HG03280 (cell line): ENCODE results near the gene FAM120A.

Experiments
- ATAC-seq: cut with Tn5 transposase; IDR thresholded peaks from one replicate; pipeline ENCODE4 v1.9.1; 2021; ENCODE audit warnings: mild to moderate bottlenecking, moderate library complexity; ENCODE audit not compliant: unreplicated experiment

FAM120A gene

DNA sequence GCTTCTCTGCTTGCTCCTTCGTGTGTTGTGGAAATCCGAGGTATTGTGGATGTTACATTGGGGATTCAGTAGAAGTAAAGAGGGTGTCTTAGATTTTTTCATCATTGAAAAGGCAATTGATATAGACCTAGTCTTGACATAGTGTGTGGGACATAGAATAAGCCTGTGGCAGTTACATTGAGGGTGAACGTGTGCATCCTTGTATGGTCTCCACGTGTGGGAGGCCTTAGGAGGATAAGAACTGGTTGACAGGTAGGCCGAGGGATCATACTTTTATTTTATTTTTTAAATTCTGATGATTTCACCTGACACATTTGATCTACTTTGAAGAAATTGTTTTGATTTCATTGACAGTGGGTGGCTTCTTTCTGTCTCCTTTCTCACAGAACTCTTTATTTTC lies 18.9 kb downstream of the FAM120A start:
- ATAC-seq, result no peak

DNA sequence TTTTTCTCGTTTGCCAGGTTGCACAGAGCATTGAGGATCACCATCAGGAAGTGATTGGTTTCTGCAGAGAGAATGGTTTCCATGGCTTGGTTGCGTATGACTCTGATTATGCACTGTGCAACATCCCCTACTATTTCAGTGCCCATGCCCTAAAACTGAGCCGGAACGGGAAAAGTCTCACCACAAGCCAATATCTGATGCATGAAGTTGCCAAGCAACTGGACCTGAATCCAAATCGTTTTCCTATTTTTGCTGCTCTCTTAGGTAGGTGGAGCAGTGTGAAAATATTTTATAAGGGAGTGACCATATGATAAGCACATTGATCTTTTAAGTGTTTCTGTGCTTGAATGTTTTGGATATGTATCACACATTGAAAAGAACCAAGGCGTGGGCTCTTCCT lies 19.6 kb downstream of the FAM120A start:
- ATAC-seq, result no peak

DNA sequence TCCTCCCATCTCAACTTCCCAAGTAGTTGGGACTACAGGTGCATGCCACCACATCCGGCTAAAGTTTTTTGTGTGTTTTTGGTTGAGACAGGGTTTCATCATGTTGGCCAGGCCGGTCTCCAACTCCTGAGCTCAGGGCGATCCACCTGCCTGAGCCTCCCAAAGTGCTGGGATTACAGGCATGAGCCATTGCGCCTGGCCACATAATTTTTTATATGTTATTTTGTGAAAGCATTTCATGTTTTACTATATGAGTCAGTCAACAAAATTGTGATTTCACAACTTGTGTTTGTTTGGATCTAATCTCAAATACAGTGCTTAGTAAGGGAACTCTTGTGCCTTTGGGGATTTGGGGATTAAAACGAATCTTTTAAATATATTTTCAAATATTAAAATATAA lies 21.9 kb downstream of the FAM120A start:
- no peak for ATAC-seq

DNA sequence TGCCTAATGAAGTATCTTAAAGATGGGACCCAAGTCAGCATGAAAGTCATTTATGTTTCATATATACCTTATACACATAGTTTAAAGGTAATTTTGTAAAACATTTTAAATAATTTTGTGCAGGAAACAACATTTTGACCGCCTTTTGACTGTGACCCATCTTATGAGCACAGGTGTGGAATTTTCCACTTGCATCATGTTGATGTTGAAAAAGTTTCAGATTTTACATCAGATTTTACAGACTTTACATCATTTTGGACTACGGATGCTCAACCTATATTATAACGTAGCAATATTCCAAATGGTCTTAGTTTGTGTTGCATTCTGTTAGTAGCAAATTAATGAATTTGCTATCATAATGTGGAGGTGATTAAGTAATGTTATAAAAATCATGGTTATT lies 23.6 kb downstream of the FAM120A start:
- ATAC-seq, result no peak

DNA sequence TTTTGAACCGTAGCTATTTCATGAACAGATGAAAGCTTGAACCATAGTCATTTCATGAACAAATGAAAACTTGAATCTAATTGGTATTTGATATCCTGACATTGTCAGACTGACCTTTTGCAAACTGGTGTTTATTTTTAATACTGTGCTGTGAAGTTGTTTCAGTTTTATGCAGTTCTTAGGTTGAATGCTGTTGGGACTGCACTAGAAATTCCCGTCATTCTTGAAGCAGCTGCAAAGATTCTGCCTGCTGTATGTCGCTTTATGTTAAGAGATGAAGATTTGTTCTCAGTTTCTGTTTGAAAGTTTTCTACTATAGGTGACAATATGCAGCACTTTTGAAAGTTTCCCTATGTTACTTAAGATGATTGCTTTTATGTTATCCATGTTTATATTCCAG lies 24.4 kb downstream of the FAM120A start:
- ATAC-seq, result no peak

DNA sequence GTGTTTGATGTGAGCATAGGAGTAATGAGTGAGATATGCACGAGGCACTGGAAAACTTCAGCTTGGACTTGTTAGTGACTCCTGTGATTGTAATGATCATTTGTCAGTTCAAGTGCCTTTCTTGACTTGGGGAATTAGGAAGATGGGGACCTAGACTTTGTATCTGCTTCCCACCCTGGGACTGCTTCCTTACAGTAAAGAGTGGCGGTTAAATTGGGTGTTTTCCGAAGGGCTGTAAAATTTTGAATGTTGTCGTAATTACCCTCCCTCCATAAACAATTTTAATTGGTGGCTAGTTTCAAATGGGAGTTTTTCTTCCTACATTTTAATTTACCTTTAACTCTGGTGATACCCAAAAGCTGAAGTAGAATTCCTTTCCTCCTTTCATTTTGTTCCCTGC lies 25.4 kb downstream of the FAM120A start:
- no peak for ATAC-seq

DNA sequence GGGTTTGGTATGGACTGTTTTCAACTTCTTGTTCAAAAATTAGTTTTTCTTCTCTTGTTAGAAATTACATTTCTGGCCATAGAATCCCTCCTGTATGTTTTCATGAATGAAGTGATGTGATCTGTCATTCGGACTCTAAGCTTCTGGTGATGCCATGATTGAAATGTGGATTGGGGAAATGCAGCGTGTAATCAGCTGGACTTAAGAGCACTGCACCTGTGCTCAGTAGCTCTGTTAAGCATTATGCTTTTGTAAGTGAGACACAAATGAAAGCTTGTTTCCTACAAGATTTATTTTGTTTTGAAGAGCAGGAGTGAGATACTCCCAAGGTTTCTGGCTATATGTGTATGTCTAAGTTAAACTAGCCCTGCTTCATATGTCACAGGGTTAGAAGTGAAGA lies 25.9 kb downstream of the FAM120A start:
- no peak for ATAC-seq

DNA sequence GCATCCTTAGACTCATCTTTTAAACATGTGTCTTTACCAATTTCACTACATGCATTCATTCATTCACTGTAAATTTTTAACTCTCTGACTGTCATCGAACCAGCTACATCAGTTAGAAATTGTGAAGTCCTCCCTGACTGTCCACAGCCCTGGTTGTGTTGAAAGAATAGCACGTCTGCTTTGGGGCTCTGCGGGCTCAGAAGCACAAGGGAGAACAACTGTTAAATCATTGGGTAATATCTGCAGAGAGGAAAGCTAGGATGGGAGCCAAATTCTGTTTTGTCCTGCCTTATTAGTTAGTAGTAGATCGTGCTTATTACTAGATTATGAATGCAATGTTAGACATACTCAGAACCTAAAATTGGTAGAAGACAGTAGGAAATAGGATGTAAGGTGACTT lies 28.2 kb downstream of the FAM120A start:
- ATAC-seq, result no peak

DNA sequence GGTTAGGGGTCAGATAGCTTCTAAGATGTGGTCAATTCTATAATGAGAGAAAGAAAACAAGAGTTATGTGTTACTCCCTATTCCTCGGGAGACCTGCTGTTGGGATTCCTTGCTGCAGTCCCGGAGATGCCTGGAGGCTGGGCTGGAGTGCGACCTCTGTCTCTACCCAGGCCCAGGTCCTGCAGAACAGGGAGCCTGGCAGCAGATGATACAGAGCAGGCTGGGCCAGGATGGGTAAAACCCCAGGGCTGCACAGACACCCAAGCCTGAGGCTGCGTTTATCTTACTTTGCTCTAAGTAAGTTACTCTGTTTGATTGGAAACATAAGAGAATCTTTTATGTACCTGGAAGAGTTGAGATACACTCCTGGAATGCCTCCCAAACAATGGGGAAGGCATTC lies 28.8 kb downstream of the FAM120A start:
- ATAC-seq, result no peak

DNA sequence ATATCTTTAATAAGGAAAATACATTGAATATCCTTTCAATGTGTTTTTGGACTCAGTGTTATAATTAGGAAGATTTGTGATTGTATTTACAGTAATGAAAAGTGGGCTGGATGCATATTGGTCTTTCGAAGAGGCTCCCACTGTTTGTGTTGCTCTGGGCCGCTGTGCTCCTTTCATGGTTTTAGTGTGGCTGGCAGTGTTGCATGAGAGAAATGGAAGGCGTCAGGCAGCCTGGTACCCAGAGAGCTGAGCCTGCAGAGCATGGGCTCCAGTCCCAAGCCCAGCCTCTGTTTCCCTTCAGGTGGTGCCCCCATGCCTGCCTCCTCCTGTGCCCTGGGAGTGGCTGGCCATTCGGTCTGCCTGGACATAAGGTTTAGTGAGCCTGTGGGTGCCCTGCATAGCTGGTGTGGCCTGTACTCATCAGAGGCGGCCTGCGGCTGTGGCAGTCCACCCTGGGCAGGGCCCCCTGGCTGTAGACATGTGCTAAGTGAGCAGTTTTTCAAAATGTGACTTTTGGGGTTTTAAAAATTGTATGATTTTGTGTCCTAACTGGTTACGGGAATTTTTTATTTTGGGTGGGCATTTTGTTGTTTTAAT lies 29.3 kb downstream of the FAM120A start:
- no peak for ATAC-seq

DNA sequence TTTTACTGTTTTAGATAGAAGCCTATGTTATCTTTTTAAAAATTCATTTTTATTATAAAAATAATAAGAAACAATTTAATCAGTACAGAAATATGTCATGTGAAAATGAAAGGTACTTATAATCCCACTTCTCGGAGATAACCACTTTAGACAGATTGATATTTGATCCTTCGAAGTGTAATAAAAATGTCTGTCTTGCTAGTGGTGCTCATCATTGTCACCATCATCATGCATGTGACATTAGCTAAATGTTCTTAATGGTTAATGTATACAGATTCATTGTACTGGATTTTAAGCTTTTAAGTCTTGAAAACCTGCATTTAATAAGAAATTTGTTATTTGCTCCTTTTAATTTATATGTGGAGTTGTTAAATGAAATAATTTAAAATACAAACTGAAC lies 32.0 kb downstream of the FAM120A start:
- ATAC-seq, result no peak

DNA sequence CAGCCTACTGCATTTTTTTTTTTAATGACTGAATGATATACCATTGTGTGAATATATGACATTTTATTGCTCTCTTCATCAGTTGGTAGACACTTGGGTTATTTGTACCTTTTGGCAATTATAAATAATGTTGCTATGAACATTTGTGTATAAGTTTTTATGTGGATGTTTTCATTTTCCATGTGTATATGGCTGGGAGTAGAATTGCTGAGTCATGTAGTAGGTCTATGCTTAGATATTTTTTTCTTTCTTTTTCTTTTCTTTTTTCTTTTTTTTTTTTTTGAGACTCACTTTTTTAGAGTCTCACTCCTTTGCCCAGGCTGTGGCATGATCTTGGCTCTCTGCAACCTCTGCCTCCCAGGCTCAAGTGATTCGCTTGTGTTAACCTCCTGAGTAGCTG lies 34.8 kb downstream of the FAM120A start:
- no peak for ATAC-seq

DNA sequence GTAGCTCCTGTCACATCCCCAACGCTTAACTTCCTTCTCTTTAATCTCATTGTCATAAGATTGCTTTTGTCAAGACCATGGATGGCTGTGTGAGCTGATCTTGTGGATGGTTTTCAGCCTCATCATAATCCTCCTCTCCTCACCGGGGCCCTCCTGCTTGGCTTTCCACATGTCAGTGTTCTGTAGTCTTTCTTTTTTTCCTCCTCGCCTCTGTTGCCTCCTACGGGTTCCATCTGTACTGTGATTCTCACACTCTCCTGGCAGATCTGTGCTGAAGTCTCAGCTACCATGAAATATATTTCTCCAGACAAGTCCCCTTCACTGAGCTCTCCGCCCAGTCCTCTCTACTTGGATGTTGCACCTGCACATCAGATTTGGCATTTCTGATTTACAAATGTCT lies 36.8 kb downstream of the FAM120A start:
- no peak for ATAC-seq

DNA sequence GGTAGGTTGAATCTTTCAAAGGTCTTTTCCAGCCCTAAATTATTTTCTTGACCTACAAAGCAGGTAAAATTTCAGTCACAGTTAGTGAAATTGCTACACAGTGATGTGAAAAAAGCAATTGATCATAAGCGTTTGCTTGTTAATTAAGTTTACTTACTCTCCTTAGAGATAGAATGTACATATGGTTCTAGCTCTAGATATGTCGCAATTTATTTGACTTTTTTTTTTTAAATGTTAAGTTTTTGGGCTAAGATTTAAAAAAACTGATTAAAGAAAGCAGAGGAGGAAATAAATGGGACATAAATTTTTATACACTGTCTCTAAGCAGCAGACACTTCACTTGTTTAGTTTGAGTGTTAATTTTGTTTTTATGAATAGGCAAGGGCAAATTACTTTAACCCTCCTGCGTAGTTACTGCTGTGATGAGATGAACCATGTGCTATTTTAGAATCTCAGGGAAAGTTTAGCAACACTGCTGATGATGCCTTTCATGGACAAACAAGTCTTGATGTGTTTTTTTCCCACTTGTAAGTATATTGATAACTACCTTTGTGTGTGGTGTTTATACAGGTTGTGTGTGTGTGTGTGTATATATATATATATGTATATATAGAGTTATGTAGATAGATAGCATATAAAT lies 40.2 kb downstream of the FAM120A start:
- no peak for ATAC-seq

DNA sequence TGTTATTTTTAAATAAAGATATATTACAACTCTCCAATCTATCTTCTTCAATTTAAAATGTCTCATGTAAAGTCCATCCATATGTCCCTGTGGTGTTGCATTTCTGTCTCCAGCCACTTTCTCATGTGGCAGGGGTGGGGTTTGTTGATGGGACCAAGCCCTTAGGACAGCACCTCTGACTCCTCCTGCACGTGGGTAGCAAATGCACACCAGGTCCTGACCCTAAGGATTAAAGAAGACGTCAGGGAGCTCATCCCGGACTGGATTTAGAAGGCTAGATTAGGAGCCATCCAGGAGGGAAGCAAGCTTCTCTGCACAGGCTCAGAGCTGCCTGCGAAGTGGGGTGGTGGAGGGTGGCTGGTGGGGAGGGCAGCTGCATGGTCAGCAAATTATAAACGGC lies 40.8 kb downstream of the FAM120A start:
- ATAC-seq, result no peak

DNA sequence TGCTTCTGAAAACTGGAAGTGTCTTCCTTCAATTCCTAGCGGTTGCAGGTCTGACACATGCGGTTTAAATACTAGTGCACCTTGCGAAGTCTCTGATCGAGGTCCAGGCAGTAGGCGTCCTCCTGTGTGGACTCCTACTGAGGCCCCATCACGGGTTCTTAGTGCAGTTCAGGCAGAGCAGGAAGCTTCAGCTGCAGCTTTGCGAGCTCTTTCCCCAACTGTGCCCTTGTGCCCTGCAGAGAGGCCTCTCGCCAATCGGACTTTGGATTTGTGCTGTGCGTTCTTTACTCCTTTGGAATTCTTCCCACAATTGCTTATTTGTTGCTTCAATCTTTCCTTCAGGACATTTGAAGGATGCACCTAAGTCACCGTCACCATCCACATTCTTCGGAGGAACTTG lies 42.5 kb downstream of the FAM120A start:
- no peak for ATAC-seq

DNA sequence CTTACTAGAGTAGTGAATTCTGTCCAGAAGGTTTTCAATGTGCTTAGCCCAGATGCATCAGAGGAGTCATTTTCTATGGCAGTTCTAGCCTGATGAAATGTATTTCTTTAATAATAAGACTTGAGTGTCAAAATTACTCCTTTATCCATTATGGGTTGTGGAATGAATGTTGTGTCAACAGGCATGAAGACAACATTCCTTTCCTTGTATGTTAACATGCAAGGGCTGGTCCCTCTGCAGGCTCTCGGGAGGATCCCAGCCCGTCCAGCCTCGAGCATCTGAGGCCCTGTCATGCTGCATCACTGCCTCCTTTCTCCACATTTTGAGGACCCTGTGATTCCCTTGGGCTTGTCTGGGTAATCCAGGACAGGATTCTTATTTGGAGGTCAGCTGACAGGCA lies 44.8 kb downstream of the FAM120A start:
- ATAC-seq, result no peak

DNA sequence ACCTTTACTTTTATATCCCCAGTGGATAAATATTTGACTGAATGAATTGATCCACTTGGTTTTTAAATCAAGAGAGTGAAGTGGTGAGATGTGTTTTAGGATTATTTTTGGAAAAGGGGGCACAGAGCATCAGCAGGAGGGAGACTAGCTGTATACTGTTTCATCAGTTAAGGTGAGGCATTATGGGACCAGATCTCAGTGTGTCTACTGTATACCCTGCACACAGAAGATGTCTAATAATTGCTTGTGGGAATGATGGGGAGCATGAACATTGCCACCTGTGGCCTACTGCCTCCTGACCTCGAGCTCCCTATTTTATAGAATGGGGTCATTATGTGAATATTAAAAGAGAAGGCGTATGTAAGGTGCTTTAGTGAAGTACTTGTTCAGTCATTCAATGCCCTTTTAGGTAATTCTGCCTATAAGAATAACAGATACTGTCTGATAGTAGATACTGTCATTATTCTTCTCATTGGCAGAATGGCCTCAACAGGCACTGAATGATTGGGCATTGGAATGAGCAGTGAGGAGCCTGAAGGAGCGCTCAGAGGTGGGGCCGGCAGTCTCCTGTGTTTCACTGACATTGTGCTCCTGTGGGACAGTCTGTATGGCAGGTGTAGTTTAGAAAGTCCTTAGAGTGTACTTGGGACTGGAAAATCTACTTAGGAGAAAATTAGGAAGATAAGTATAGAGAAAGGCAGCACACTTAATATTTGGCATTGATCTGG lies 49.2 kb downstream of the FAM120A start:
- no peak for ATAC-seq

DNA sequence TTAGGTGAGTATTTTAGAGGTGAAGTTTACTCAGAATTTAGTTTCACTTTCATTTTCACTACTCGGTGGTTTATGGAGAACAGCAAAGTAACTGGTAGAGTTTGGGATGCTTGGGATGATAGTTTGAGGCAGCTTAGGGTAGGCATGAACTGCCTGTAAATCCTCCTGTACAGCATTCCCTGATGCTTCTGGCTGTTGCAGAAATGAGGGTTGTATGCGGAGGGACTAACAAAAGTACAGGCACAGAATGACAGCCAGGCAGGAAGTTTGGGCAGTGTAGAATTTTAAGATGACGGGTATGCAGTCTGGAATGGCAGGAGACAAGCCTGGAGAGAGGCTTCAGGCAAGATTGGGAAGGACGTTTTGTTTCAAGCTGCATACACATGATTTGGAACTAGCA lies 49.9 kb downstream of the FAM120A start:
- no peak for ATAC-seq

DNA sequence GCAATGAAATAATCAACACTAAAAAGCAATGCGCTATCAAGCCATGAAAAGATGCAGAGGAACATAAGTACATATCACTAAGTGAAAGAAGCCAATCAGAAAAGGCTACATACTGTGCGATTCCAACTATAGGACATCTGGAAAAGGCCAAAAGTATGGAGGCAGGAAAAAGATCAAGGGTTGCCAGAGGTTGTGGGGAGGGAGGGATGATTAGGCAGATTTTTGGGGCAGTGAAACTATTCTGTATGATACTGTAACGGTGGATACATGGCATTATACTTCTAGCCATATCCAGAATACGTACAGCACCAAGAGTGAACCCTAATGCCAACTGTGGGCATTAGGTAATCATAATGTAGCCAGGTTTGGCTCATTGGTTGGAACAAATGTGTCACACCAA lies 51.9 kb downstream of the FAM120A start:
- ATAC-seq, result no peak

DNA sequence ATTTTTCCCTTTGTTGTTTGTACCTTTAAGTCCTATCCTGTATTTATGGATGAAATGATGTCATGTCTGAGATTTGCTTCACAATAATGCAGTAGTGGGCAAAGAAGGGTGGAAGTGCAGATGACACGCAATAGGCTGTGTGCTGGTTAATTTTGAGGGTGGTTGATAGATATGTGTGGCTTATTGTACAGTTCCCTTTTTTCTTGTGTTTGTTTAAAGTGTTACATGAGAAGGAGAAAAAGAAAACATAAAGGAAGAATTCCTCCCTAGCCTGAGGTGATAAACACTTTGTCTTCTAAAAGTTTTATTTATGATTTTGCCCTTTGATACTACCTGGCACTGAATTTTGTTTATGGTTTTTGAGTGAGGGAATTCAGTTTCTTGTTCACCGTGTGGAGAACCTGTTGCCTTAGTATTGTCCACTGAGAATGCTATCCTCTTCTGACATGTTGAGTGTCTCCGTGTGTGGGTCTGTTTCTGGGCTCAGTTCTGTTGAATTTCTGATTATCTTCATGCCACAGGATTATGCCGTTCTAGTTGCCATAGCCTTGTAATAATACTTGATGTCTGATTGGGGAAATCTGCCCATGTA lies 54.2 kb downstream of the FAM120A start:
- ATAC-seq, result no peak

DNA sequence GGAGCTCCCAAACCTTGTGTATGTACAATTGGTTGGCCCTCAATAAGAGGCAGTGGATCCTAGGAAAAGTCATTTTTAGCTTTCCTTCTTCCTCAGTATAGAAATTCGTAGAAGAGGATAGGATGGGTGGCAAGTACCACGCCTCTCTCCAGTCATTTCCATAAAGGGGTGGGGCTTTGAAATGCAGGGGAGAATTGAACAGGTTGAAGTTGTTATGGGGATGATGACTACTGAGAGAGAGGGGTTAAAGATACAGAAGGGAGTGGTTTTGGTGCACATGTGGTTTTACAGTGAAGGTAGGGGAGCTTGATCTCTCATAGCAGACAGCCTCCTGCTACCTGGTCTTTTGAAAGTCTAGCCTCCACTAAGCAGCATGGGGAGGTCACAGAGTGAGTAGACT lies 56.3 kb downstream of the FAM120A start:
- no peak for ATAC-seq
